GM03348 (cell line): Measurements from ENCODE around the gene FGF11.

Source experiments
- DNase-seq: peaks from one replicate; pipeline ENCODE4 v3.0.0; 2012; ENCODE audit warnings: low spot score

FGF11 gene

GRCh38 chr17:7431231-7431630 lies 8.1 kb upstream of the FGF11 start:
- no peak for DNase-seq

- DNase-seq, result no peak
These were observed 7.0 kb upstream of the FGF11 start for GRCh38 chr17:7432296-7432695.

- no peak for DNase-seq
These were observed 3.4 kb upstream of the FGF11 start for GRCh38 chr17:7435676-7436555.

- peak; percentile 91 for DNase-seq
These were observed 2.5 kb upstream of the FGF11 start for GRCh38 chr17:7436556-7437368.

- DNase-seq, result no peak
These were observed 1.9 kb upstream of the FGF11 start for GRCh38 chr17:7437369-7437863.

GRCh38 chr17:7437950-7438614 lies 1.2 kb upstream of the FGF11 start:
- DNase-seq, result no peak

- DNase-seq, result no peak
These were observed 454 bp upstream of the FGF11 start for GRCh38 chr17:7438656-7439460.

GRCh38 chr17:7440113-7440833 lies 961 bp downstream of the FGF11 start:
- DNase-seq, result peak; percentile 37

- DNase-seq, result no peak
These were observed 1.5 kb downstream of the FGF11 start for GRCh38 chr17:7440834-7441195.

GRCh38 chr17:7441266-7441665 lies 2.0 kb downstream of the FGF11 start:
- no peak for DNase-seq

GRCh38 chr17:7442142-7442541 lies 2.8 kb downstream of the FGF11 start:
- no peak for DNase-seq

- DNase-seq, result no peak
These were observed 4.5 kb downstream of the FGF11 start for GRCh38 chr17:7443499-7444485.

- DNase-seq, result peak; percentile 77
These were observed 5.6 kb downstream of the FGF11 start, which contains the start of gene CHRNB1 for GRCh38 chr17:7444682-7445618. TSS of gene CHRNB1 (plus strand) at chr17:7445061. CDS start at chr17:7445128, 67 bp downstream.

- DNase-seq, result no peak
These were observed 6.3 kb downstream of the FGF11 start for GRCh38 chr17:7445619-7445968.

GRCh38 chr17:7448461-7448860 lies 9.1 kb downstream of the FGF11 start:
- no peak for DNase-seq

- DNase-seq, result no peak
These were observed 20.7 kb downstream of the FGF11 start for GRCh38 chr17:7459961-7460545.

- DNase-seq, result no peak
These were observed 21.7 kb downstream of the FGF11 start for GRCh38 chr17:7460850-7461660.
